Brain pericyte (primary cell): Measurements from ENCODE around the gene CAMK2D.

Experiments used
- DNase-seq: peaks from one replicate; pipeline ENCODE4 v3.0.0-alpha.2; 2012; ENCODE audit warnings: low read depth, low spot score

CAMK2D gene

DNA sequence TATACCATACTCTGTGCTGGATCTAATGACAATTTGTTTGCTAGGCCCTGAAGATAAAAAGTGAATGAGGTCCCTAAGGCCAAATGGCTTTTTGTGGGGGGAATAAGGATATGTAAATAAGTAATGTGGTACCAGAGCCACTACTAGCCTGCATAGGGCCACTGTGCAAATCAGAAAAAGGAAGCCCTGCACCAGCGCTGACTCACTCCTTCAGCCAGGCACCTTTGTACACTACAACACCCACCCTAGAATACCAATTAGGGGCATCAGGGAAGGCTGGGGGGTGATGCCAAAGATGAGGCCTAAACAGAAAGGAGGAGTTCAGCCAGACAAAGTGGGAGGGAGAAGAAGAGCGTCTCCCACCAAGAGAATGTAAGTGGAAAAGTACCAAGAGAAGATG is 122.2 kb downstream of the CAMK2D start:
- DNase-seq: no peak

DNA sequence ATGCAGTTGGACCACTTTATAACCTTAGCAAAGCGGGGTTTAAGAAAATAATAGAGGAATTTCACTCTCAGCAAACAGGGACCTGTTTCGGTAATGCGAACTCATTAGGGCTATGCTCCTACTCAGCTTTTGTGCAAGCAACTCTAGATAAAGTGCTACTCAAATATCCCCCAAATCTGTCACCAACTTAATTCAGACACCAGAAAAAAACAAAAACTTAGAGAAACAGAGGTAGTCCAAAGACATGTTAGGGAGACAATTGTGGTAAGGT is 123.0 kb downstream of the CAMK2D start:
- no peak for DNase-seq

DNA sequence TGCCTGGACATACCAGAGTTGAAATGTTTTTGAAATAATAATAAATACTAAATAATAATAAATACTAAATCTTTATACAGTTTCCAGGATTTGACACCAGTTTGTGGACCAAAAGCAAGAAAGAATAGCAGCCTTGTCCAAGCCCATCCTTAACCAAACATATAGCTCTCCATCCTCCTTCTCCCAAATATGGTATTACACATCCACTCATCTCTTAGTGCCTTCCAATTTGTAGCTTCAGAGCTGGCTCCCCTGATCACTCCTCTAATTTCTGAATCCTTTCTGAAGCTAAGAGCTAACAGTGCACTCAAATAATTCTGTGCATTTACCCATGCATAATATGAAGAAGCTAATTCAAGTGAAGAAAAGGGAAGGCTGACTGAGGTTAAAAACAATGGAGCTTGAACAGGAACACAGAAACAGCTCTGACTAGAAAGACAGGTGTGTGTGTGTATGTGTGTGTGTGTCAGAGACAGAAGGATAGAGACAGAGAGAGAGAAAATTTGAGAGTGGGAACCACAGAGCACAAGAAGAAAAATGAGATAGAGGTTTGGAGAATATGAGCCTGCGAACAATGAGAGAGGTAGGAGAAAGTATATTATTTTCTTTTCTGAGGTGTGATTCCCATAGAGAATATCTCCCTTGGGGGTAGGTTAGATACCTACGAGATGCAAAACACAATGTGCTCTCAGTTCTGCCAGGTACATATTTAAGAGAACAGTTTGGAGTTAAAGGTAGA is 123.5 kb downstream of the CAMK2D start:
- DNase-seq: no peak

DNA sequence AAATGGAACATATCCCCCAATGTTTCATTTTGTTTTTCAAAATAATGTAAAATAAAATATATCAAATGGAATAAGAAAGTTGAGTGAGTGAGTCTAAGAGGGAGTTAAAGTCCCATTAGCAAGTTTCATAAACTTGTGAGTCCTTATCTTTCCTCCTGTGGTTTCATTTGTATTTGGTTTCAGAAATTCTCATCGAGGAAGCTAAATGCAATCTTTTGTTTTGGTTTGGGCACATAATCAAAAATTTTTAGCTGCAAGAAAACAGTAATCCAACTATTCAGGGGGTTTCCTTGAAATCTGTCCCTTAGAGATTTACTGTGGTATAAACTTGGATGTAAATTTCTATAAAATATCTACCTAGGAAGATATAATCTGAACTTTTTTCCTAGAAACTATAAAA is 124.2 kb downstream of the CAMK2D start:
- DNase-seq: no peak

DNA sequence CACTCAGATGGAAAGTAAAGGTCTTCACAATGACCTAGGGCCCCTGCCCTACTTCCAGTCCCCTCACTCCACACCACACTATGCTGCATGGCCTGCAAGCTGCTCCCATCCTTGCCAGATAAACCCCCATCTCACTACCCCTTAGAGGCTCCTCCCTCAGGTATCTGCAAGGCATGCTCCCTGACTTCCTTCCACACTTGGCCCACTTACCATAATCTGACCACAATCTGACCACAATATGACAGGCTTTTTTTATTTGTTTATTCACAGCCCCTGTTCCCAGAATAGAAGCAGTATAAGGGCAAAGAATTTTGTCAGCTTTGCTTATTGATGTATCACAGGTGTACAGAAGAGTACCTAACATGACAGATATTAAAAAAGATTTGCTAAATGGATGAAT is 124.7 kb downstream of the CAMK2D start:
- no peak for DNase-seq

DNA sequence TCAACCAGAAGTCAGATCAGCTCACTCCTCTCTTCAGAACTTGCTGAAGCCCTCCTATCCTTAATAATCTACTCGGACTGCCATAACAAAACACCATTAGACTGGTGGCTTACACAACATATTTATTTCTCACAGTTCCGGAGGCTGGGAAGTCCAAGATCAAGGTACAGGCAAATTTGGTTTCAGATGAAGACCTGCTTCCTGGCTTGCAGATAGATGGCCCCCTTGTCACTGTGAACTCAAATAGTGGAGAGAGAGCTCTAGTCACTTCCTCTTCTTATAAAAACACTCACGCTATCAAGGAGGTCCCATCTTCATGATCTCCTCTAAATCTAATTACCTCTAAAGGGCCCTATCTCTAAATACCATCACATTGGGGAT is 125.1 kb downstream of the CAMK2D start:
- DNase-seq: no peak

DNA sequence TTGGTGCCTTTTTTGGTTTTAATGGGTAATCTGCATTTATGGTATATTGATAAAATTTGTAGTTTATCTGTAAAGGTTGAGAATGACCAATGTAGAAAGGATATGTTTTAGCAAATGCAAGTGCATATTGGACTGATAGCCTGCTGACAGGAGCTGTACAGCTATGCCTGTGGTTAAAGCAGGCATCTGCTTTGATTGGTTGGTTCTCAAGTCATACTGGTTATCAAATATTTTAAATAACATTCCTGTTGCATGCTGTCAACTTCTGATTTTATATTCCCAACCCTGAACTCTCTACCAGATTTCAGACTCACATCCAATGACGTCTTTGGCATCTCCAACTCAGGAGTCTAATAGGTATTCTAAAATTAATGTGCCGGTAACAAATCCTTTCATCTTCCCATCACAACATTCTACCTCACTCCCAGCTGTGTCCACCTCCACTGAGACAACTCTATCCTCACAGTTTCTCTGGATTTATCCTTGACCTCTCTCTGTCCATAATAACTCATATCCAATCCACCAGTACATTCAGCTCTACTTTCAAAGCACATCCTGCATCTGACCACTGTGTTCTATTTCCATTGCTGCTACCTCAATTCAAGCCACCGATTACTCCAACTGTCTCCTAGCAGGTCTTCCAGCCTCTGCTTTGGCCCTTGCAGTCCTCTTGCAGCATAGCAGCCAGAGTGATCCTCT is 125.7 kb downstream of the CAMK2D start:
- no peak for DNase-seq

DNA sequence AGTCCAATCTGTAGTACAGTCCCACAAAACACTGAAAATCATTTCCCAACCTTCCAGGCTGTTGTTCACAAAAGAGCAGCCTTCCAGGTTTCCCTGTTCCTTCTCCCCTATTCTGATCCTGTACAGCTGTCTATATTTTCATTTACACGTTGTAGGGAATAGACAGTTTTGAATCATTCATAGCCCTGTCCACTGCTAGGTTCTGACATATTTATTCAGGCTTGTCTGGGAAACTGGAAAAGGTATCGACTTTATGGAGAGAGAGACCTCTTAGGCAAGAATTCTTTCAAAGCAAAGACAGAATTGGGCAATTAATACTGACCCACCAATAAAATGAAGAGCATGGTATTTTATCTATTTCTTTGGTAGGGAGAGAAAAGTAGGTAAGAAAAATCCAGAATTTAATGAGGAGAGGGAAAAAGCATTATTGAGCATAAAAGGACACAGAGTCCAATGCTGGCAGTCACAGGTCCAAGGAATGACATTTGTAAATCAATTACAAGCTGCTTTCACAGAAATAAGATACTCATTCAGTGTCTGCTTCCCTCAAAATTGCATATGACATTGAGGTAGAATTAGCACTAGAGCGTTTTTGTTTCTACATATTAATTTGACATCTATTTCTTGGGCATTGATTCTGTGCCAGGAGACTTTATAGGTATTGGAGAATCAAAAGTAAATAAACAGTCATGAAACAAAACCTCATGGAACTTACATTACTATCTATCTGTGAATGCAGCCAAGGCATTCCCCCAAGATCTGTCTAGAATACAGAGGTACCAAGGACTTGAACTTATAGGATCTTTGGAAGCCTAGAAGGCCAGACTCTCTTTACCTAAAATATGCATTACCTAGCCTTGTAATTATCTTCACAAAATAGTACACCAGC is 127.2 kb downstream of the CAMK2D start:
- no peak for DNase-seq

DNA sequence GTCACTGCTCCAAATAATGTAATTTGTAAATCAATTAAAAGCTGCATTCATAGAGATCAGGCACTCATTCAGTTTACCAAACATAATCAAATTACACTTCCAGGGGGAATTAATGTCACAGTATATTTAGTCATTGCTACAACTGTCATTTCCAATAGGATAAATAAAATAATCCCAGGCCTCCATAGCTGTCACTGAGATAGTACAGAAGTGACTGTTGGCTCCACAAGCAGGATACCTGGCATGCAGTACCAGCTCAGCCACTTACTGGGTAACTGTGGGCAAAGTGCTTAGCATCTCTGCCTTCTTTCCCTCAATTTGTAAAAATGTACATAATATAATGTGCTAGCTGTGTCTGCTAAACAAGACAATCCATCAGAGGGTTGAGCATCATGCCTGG is 128.1 kb downstream of the CAMK2D start:
- DNase-seq: no peak

DNA sequence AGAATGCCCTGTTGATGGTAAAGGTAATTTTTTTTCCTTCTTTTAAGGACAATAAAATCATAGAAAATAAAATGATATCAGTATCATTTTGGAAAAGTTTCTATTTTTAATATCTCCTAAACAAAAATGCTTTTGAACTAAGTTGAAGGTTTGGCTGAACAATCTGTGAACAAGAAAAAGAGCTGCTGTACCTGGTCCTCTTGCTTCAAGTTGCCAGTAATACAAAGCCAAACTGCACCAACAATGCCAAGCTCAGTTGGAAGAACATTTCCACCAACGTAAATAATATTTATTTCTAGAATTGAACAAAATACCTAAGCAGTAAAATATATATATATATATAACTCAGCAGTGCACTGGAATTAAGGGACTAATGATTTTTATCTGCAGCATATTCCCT is 132.8 kb downstream of the CAMK2D start:
- DNase-seq: no peak

DNA sequence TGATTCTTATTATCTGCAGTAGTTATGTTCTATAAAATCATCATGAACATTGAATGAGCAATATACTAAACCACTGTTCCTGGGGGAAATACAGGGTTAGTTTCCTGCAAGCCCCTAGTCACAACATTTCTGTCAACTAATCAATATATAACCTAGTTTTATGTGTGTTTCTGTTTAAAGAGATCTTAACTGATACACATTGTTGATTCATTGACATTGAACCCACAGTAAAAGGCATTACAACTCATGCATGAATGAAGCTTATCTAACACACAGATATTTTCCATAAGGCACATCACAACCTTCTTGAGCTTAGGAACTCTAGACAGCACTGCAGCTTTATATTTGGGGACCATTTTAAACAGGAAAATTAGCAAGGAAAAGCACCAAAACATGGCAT is 134.2 kb downstream of the CAMK2D start:
- DNase-seq: no peak

DNA sequence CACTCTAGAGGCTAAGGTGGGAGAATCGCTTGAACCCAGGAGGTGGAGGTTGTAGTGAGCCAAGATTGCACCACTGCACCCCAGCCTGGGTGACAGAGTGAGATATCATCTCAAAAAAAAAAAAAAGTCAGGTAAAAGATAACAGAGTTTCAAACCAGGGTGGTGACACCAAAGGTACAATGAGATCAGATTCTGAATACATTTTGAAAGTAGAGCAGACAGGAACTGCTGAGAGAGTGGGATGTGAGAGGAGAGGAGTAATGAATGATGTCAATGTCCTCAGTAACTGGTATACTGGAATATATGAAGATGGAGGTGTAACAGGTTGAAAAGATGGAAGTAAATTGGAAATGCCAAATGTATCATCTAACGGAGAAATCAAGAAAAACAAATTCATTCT is 135.6 kb downstream of the CAMK2D start:
- DNase-seq: no peak

DNA sequence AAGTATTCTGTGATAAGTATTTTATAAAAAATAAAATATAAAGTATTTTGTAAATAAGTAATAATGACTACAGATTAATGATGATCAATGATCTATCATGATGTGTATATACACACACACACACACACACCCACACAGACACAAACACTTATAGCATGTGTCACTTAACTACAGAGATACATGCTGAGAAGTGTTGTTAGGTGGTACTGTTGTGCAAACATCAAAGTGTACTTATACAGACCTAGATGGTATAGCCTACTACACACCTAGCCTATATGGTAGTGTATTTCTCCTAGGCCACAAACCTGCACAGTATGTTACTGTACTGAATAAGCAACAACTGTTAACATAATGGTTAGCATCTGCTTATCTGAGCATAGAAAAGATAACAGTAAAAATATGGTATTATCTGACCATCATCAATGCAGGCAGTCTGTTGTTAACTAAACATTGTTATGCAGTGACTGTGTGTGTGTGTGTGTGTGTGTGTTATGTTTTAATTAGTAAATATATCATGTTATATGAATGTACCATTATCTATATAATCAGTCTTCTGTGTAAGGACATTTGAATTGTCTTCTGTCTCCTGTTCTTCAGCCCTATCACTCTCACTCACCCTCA is 138.2 kb downstream of the CAMK2D start:
- no peak for DNase-seq

DNA sequence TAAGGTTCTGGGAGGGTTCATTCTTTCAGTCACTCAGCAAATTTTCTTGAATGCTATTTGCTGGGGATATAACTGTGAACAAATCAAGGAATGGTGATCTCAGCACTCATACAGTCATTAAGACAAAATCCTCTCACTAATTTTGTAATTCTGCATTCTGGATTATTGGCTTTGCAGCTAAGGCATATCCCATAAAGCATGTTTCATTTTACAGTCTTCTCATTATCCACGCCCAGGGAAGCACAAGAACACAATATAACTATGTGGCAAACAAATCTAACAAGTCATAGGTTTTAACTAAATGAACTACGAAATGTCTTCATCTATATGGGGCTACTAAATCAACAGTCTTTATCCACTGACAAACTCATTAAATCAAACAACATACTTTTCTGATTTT is 139.9 kb downstream of the CAMK2D start:
- DNase-seq: no peak

DNA sequence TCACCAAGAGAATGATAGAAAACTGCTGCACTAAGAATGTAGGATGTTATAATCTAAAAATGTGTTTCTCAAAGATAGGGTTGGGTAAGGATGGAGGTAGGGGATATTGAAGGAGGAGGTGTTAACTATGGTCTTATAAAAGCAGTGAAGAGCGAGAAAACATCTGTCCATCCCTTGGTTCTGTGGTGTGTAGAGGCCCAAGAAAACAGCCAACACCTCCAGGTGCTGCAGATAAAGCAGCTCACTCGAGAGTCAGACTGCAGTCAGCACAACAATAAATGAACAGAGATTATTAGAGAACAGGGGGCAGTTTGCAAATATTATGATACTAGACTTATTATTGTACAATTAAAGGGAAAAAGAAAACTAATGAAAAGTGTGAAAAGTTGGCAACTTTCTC is 141.5 kb downstream of the CAMK2D start:
- no peak for DNase-seq

DNA sequence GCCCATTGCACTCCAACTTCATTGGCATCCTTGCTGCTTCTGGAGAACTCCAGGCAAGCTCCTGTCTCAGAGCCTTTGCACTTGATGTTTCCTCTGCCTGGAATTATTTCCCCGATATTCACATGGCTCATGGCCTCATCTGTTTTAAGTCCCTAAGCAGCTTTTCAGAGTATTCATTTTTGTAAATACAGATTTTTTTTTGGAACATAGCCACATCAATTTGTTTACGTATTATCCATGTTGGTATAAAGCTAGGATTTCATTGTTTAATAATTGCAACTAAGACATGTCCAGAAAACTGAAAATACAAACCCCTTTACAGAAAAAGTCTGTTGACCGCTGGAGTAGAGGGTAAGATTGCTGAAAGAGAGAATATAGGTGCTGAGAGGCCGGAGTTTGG is 142.0 kb downstream of the CAMK2D start:
- DNase-seq: no peak

DNA sequence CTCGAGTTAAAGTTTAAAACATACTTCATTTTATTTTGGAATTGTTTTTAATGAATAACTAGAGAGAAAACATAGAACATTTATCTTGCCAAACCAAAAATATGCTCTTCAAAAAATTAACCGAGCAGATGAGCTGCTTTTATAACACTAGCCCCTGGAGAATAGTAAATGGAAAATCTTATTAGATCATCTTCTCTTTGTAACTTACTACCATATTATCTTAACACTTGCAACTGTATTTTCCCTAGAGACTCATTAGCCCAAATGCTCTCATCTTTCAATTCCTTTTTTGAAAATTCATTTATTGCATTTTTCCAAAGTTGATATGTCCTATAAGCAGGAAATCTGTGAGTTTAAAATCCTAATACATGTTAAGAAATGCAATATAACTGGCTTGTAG is 143.3 kb downstream of the CAMK2D start:
- DNase-seq: no peak

DNA sequence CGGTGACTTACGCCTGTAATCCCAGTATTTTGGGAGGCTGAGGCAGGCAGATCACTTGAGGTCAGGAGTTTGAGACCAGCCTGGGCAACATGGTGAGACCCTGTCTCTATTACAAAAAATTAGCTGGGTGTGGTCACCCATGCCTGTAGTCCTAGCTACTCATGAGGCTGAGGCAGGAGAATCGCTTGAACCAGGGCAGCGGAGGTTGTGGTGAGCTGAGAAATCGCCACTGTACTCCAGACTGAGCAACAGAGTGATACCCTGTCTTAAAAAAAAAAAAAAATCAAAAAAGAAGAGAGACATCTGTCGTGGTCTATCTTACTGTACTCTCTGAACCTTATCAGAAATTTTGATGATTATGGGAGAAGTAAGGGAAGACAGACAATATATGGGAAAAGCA is 144.3 kb downstream of the CAMK2D start:
- DNase-seq: no peak

DNA sequence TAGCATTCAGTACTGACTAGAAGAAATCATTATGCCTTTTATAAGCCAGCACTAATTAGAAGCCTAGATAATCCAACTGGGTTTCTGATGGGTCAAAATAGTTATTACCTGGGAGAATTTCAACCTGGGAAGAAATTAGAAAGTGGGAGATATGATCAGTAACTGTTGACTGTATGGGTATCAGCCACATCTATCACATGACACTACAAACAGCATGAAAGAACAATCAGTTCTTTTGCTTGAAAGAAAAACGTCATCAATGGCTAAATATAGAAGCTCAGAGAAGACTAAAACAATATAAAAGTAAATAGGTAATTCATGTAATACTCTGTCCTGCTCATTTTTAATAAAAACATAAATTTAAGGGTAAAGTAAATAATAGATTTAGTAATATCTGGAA is 145.1 kb downstream of the CAMK2D start:
- peak; percentile 16 for DNase-seq

DNA sequence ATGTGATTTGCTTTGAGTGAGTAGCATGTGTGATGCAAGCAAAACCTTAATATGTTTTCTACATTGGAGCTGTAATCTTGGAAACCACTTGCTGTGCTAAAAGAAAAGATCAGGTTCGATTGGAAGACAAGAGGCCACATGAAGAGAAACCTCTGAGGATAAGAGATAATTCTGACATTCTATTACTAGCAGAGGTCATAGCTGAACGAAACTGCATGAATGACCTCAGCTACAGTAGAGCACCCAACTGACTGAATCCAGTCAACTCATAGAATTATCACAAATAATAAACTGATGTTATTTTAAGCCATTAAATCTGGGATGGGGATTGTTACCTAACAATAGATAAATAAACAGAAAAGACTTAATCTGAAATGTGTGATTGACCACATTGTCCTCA is 147.1 kb downstream of the CAMK2D start:
- no peak for DNase-seq

DNA sequence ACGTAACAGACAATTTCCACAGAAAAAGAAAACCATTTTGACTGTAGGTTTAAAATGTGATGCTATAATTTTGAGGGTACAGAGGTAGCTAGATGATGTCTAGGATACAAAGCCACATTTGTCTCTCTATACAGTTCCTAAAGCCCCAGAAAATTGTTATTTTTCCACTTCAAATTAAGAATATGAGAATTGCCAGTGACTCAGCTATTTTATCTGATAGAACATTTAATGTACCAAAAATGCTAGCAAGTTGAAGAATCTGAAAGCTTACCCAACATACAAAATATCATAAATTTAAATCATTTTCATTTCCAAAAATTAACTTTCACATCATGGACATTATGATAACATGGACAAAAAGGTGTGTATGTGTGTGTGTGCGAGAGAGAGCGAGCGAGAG is 148.0 kb downstream of the CAMK2D start:
- DNase-seq: no peak

DNA sequence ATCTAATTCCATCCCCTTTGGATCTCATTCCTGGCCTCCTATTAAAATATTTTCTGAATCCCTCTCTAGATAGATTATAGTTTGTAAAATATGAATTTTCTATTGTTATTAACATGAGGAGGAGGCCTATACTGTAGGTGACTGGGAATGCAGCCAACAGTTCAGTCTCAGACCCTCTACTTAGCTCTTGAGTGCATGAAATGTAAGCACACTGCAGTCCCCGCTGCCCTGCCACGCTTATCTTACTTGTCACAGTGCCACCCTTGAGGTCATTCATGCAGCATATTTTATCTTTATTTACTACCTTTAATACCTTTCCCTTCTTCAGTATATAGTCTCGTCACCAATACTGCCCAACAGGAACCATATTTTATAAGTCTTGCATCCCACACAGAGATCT is 151.0 kb downstream of the CAMK2D start:
- DNase-seq: no peak
